ENCODE data around the gene MRPS11.

GRCh38 chr15:88482263-88482662 lies 14.8 kb downstream of the MRPS11 start:
- TF ChIP-seq, protein P1, sequence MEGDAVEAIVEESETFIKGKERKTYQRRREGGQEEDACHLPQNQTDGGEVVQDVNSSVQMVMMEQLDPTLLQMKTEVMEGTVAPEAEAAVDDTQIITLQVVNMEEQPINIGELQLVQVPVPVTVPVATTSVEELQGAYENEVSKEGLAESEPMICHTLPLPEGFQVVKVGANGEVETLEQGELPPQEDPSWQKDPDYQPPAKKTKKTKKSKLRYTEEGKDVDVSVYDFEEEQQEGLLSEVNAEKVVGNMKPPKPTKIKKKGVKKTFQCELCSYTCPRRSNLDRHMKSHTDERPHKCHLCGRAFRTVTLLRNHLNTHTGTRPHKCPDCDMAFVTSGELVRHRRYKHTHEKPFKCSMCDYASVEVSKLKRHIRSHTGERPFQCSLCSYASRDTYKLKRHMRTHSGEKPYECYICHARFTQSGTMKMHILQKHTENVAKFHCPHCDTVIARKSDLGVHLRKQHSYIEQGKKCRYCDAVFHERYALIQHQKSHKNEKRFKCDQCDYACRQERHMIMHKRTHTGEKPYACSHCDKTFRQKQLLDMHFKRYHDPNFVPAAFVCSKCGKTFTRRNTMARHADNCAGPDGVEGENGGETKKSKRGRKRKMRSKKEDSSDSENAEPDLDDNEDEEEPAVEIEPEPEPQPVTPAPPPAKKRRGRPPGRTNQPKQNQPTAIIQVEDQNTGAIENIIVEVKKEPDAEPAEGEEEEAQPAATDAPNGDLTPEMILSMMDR (IDR thresholded peaks at IDR 0.05) = no peak
- no peak for TF ChIP-seq POLR2A (IDR thresholded peaks at IDR 0.05)
